ENCODE results near the gene CRYGA. TPM values are rescaled to one million over a fixed set of nuclear protein-coding genes. Genes with fewer than 3 reads are reported as not detected.

CRYGA gene
- not detected in 2 replicates for total RNA-seq
- total RNA-seq (2013) = not detected
- not detected in 2 replicates for polyA plus RNA-seq
- polyA minus RNA-seq = not detected in 2 replicates

- Histone ChIP-seq H2AFZ (ENCODE audit: insufficient read depth, low read depth, low read length, poor library complexity, severe bottlenecking) (no peak within 1 kb of the TSS), H3K79me2 (ENCODE audit: control insufficient read depth, insufficient read depth, low read length) (no peaks in the 10 kb centered on the region), H3K4me1 (ENCODE audit: control insufficient read depth in 2 of 2, insufficient read depth in 2 of 2, low read length in 2 of 2) (no peaks in the 10 kb centered on the region), H3K4me2 (replicated peaks; ENCODE audit: low read depth, low read length, poor library complexity, severe bottlenecking) (no peak within 1 kb of the TSS), H3K9me3 (ENCODE audit: control extremely low read depth in 1 of 3, control insufficient read depth in 2 of 3, insufficient read depth in 1 of 3, low read length in 2 of 3) (no peaks in the 10 kb centered on the region), H3K4me3 (ENCODE audit: control extremely low read depth in 1 of 5, extremely low read depth in 1 of 5, insufficient read depth in 1 of 5, low read depth in 2 of 5, low read length in 4 of 5) (no peak within 1 kb of the TSS), H3K27ac (ENCODE audit: low read length in 2 of 2) (no peak within 1 kb of the TSS), H3K36me3 (replicated peaks in 1 of 2; ENCODE audit: control extremely low read depth in 1 of 2, control insufficient read depth in 1 of 2, extremely low read depth in 1 of 2, insufficient read depth in 2 of 2, low read length in 1 of 2) (no peaks in the 10 kb centered on the region), H3K9ac (ENCODE audit: low read length) (no peak within 1 kb of the TSS), H3K27me3 (replicated peaks in 1 of 4; ENCODE audit: control extremely low read depth in 1 of 4, control insufficient read depth in 3 of 4, insufficient read depth in 4 of 4, low read length in 3 of 4) (peaks cover 0 to 6% (median 1%) of the 10 kb centered on the region in 4 experiments), H4K20me1 (ENCODE audit: control insufficient read depth, insufficient read depth, low read length, poor library complexity, severe bottlenecking) (no peaks in the 10 kb centered on the region)
- Mint-ChIP-seq H3K9me3 (ENCODE audit: insufficient read depth) (no peaks in the 10 kb centered on the region), H3K4me1 (no peaks in the 10 kb centered on the region), H3K27me3 (peaks cover 9% of the 10 kb centered on the region), H3K4me3 (no peak within 1 kb of the TSS), H3K27ac (no peak within 1 kb of the TSS)
- WGBS (ENCODE audit: insufficient coverage) = 100% methylated on average over 2 of the region's 2 CpGs
- ChIA-PET POLR2A (no interaction called here), CTCF (interaction anchor here (1.8 kb wide), 1 partner anchor 12 kb away, joined by 8 read pairs; no protein-coding TSS in a partner anchor)
- TF ChIP-seq CTCF (IDR thresholded peaks at IDR 0.05) (no peak), EZH2 (IDR thresholded peaks at IDR 0.05; ENCODE audit: borderline replicate concordance, insufficient read depth, low read depth, low read length, poor library complexity, severe bottlenecking) (no peak)
- ATAC-seq (ENCODE audit: low read depth) = no peak
- DNase-seq = no peak
- intact Hi-C loops (cut with micrococcal nuclease) = no loop called here
These were observed at the start of gene CRYGA for GRCh38 chr2:208163489-208163888. TSS of gene CRYGA (minus strand) at chr2:208163589. CDS start at chr2:208163556, 33 bp downstream.

GRCh38 chr2:208210688-208211451 lies 47.5 kb upstream of the CRYGA start:
- Histone ChIP-seq H3K4me1 (ENCODE audit: control insufficient read depth in 2 of 2, insufficient read depth in 2 of 2, low read length in 2 of 2) (no peaks in the 10 kb centered on the region), H3K36me3 (replicated peaks in 1 of 2; ENCODE audit: control extremely low read depth in 1 of 2, control insufficient read depth in 1 of 2, extremely low read depth in 1 of 2, insufficient read depth in 2 of 2, low read length in 1 of 2) (no peaks in the 10 kb centered on the region), H3K27me3 (replicated peaks in 1 of 4; ENCODE audit: control extremely low read depth in 1 of 4, control insufficient read depth in 3 of 4, insufficient read depth in 4 of 4, low read length in 3 of 4) (no peaks in the 10 kb centered on the region), H3K4me2 (replicated peaks; ENCODE audit: low read depth, low read length, poor library complexity, severe bottlenecking) (no peak overlapping the region), H3K27ac (ENCODE audit: low read length in 2 of 2) (no peak overlapping the region), H3K9ac (ENCODE audit: low read length) (no peak overlapping the region), H3K79me2 (ENCODE audit: control insufficient read depth, insufficient read depth, low read length) (no peaks in the 10 kb centered on the region), H3K9me3 (ENCODE audit: control extremely low read depth in 1 of 3, control insufficient read depth in 2 of 3, insufficient read depth in 1 of 3, low read length in 2 of 3) (no peaks in the 10 kb centered on the region), H4K20me1 (ENCODE audit: control insufficient read depth, insufficient read depth, low read length, poor library complexity, severe bottlenecking) (no peaks in the 10 kb centered on the region), H2AFZ (ENCODE audit: insufficient read depth, low read depth, low read length, poor library complexity, severe bottlenecking) (no peak overlapping the region), H3K4me3 (ENCODE audit: control extremely low read depth in 1 of 5, extremely low read depth in 1 of 5, insufficient read depth in 1 of 5, low read depth in 2 of 5, low read length in 4 of 5) (no peak overlapping the region)
- no peak for TF ChIP-seq EZH2 (IDR thresholded peaks at IDR 0.05; ENCODE audit: borderline replicate concordance, insufficient read depth, low read depth, low read length, poor library complexity, severe bottlenecking)
- no peak for TF ChIP-seq CTCF (IDR thresholded peaks at IDR 0.05)
- no peak overlapping the region for H3K4me3 Mint-ChIP-seq
- no peak for ATAC-seq (ENCODE audit: low read depth)
- peaks cover 14% of the 10 kb centered on the region for H3K27me3 Mint-ChIP-seq
- ChIA-PET POLR2A (no interaction called here), CTCF (no interaction called here)
- no peaks in the 10 kb centered on the region for H3K9me3 Mint-ChIP-seq (ENCODE audit: insufficient read depth)
- no peaks in the 10 kb centered on the region for H3K4me1 Mint-ChIP-seq
- intact Hi-C loops (cut with micrococcal nuclease) = no loop called here
- H3K27ac Mint-ChIP-seq = no peak overlapping the region
- 85% methylated on average over 5 of the region's 9 CpGs for WGBS (ENCODE audit: insufficient coverage)
- DNase-seq = no peak

All from B cell (primary cell).